ENCODE results near the gene MARK4.

GRCh38 chr19:45323671-45324081 lies 72.6 kb downstream of the MARK4 start:
- TF ChIP-seq CTCF (IDR thresholded peaks at IDR 0.05) (no peak), POLR2A (IDR thresholded peaks at IDR 0.05) (no peak)

All from lower leg skin (tissue), 3 donors.